B cell (primary cell): ENCODE data around the gene SEL1L2.

Experiments
- CTCF ChIP-seq: fragments of 200-600 bp; IDR thresholded peaks from one replicate; pipeline ENCODE4 v1.8.0; 2022; ENCODE audit warnings: antibody characterized with exemption, mild to moderate bottlenecking
- EZH2 ChIP-seq: IDR thresholded peaks from 2 replicates; pipeline ENCODE4 v1.6.1; 2012; ENCODE audit warnings: borderline replicate concordance, low read depth, mild to moderate bottlenecking, moderate library complexity, low read length; ENCODE audit not compliant: insufficient read depth, poor library complexity, severe bottlenecking

- TF ChIP-seq CTCF (no peak), EZH2 (no peak)
Measured at GRCh38 chr20:13984211-13984610, 6.2 kb downstream of the SEL1L2 start.
